Suppressor macrophage (primary cell): ENCODE measurements around the gene CSH1.
A peak's percentile ranks its signal among the peaks of the same experiment; 100 is the strongest.
"Not testable (repeated sequence)": the region's sequence is repeated elsewhere in the genome, so short reads cannot be mapped to it uniquely, and the experiment has no call there.

ENCODE experiments used
- DNase-seq, 4 experiments: peaks; one replicate each; pipeline ENCODE4 v3.0.0-alpha.2; 2020 to 2022

The CSH1 gene

GRCh38 chr17:63859257-63859656 is 37.1 kb downstream of the CSH1 start:
- DNase-seq = no peak

GRCh38 chr17:63856425-63856824 is 39.9 kb downstream of the CSH1 start:
- not testable (repeated sequence) for DNase-seq

- DNase-seq = no peak
Measured at GRCh38 chr17:63855185-63855584, 41.2 kb downstream of the CSH1 start.

- no peak for DNase-seq
Measured at GRCh38 chr17:63854709-63855108, 41.7 kb downstream of the CSH1 start.

GRCh38 chr17:63853260-63853659 is 43.1 kb downstream of the CSH1 start:
- no peak for DNase-seq

GRCh38 chr17:63850401-63850800 is 46.0 kb downstream of the CSH1 start:
- DNase-seq = no peak

- DNase-seq = peak; percentile 98 to 99 (median 98)
Measured at GRCh38 chr17:63848834-63849689, 47.3 kb downstream of the CSH1 start.

GRCh38 chr17:63847525-63848249 is 48.7 kb downstream of the CSH1 start:
- DNase-seq = no peak

GRCh38 chr17:63845509-63845908 is 50.9 kb downstream of the CSH1 start:
- DNase-seq = no peak
